Peyer's patch (tissue), 4 donors: ENCODE data around the gene CACNG3.

ENCODE experiments used
- CTCF ChIP-seq, 6 experiments: fragments of 450-650 bp in 4 of 6; fragments of 200-600 bp in 2 of 6; sonication (generic) in 1 of 6; IDR thresholded peaks; one replicate each; pipeline ENCODE4 v1.5.1; 2017 to 2019; ENCODE audit warnings: antibody characterized with exemption in 6 of 6, mild to moderate bottlenecking in 3 of 6, moderate library complexity in 1 of 6
- POLR2A ChIP-seq, 2 donors: fragments of 450-650 bp; IDR thresholded peaks; one replicate each; pipeline ENCODE4 v1.5.1; 2017; ENCODE audit warnings: antibody characterized with exemption in 2 of 2, mild to moderate bottlenecking in 2 of 2, moderate library complexity in 2 of 2

- TF ChIP-seq CTCF (IDR thresholded peaks at IDR 0.05) (no peak), POLR2A (IDR thresholded peaks at IDR 0.05) (no peak)
These were observed 90.6 kb downstream of the CACNG3 start for GRCh38 chr16:24346734-24347133.
